Heart left ventricle (tissue), 16 donors: Measurements from ENCODE around the gene TLK1. TPM values are rescaled to one million over a fixed set of nuclear protein-coding genes. Genes with fewer than 3 reads are reported as not detected.

Experiments used
- ATAC-seq, 4 donors: fragments of 200-7000 bp; cut with Tn5 transposase; one replicate each; pipeline ENCODE4 v1.9.1; 2020 to 2022; ENCODE audit warnings: moderate library complexity in 4 of 4, mild to moderate bottlenecking in 3 of 4, moderate number of reproducible peaks in 1 of 4
- DNase-seq, 5 donors: peaks; one replicate each; pipeline ENCODE4 v3.0.0-alpha.2; 2020
- H3K27ac ChIP-seq, 12 donors: fragments of 200-600 bp; sonication (generic) in 4 of 12; one replicate each; pipeline versions ENCODE4 v1.5.0 to v1.8.0; 2016 to 2022; ENCODE audit warnings: mild to moderate bottlenecking in 2 of 12
- H3K27me3 ChIP-seq, 9 donors: fragments of 200-600 bp; sonication (generic) in 2 of 9; one replicate each; pipeline versions ENCODE4 v1.5.1 to v1.8.0; 2016 to 2022; ENCODE audit warnings: mild to moderate bottlenecking in 3 of 9
- H3K36me3 ChIP-seq, 9 donors: fragments of 200-600 bp; sonication (generic) in 2 of 9; one replicate each; pipeline versions ENCODE4 v1.5.0 to v1.8.0; 2018 to 2022; ENCODE audit warnings: mild to moderate bottlenecking in 2 of 9
- H3K4me1 ChIP-seq, 12 donors: fragments of 200-600 bp; sonication (generic) in 4 of 12; one replicate each; pipeline versions ENCODE4 v1.5.0 to v1.8.0; 2016 to 2022; ENCODE audit warnings: mild to moderate bottlenecking in 3 of 12
- H3K4me3 ChIP-seq, 12 donors: fragments of 200-600 bp; sonication (generic) in 4 of 12; one replicate each; pipeline versions ENCODE4 v1.5.0 to v1.8.0; 2017 to 2022; ENCODE audit warnings: mild to moderate bottlenecking in 9 of 12, moderate library complexity in 4 of 12
- H3K9me3 ChIP-seq, 12 donors: fragments of 200-600 bp; sonication (generic) in 4 of 12; one replicate each; pipeline versions ENCODE4 v1.5.0 to v1.8.0; 2016 to 2022; ENCODE audit warnings: mild to moderate bottlenecking in 1 of 12
- POLR2A ChIP-seq, 2 donors: fragments of 450-650 bp; IDR thresholded peaks; one replicate each; pipeline ENCODE4 v1.6.1; 2017; ENCODE audit warnings: antibody characterized with exemption in 2 of 2, mild to moderate bottlenecking in 2 of 2, moderate library complexity in 2 of 2
- WGBS, 4 donors: extraction: QIAGEN DNeasy Blood & Tissue Kit in 2 of 4; methylation state at CpG; one replicate each; pipeline versions ENCODE4 v1.1.5 to v1.1.7; 2013 to 2018; 5-methylcytosine and 5-hydroxymethylcytosine counted together
- intact Hi-C, 10 donors: fragments of 100-400 bp; cut with DNase I; formaldehyde crosslinking; loops; one replicate each; pipeline versions ENCODE4 v1.11.1 to v1.14.2; 2022
- polyA plus RNA-seq, 2 donors: library from polyadenylated mRNA; stranded (reverse); fragments of 200-250 nt; gene quantifications; one replicate each; pipeline ENCODE4 v1.2.3, GENCODE V29; 2013
- total RNA-seq, 9 donors: library from RNA; depleted of rRNA in 2 of 9; stranded (reverse); fragments of >200 nt in 2 of 9; fragmentation: NEBNext Ultra II Directional in 3 of 9; extraction: Animal tissue kit (Norgen Biotek cat#: 25700) in 3 of 9; gene quantifications; one replicate each; pipeline versions ENCODE4 v1.1.0 to v1.2.4, GENCODE V29; 2016 to 2023
- TF ChIP-seq, protein P1 (sequence below), 12 donors: fragments of 200-600 bp; sonication (generic) in 4 of 12; IDR thresholded peaks; one replicate each; pipeline versions ENCODE4 v1.5.0 to v1.8.0; 2018 to 2022; ENCODE audit warnings: antibody characterized with exemption in 12 of 12, mild to moderate bottlenecking in 5 of 12
- donor health status: ischemic (EF 13 %, LVEDD 7.1; RV severe dilation, severe dysfunction).
- donor health status: healthy with polysubstance abuse.
- donor health status: DM: no; HTN: yes; CAD: no.
- donor health status: DM: no; HTN: no; CAD: no.
- donor health status: ischemic (EF 25% LVEDD 6.9; RV normal size, moderate dysfunction).
- donor health status: ischemic (EF 25% LVEDD 5.7; RV mildly dilated, moderate dysfunction).
- donor health status: healthy.
- donor health status: DM: yes; HTN: yes; CAD: no.
- donor health status: ischemic (EF 35%, LVEDD 5.7; RV mildly dilated, moderate dysfunction).
- donor health status: nonischemic (EF 11% LVEDD 7.7; RV severe dilation, severe dysfunction).
- donor health status: DM: yes; HTN: yes; CAD: no.
- donor health status: PGD.
- donor health status: ischemic (EF 29% LVEDD 5.4; RV normal size, mild dysfunction).
- donor health status: nonischemic (EF 23%, LVEDD 6.1; RV moderate dilation, normal function).

TLK1 gene
- total and polyA plus RNA-seq, 11 donors, result 7.2 to 41.4 (median 26.8) TPM

- H3K4me3 ChIP-seq, result no peak overlapping the region
- H3K27ac ChIP-seq, result no peak overlapping the region
- peaks cover 0 to 79% (median 54%) of the 10 kb centered on the region in 9 donors for H3K36me3 ChIP-seq
- H3K4me1 ChIP-seq, result no peaks in the 10 kb centered on the region
- intact Hi-C loops, result no loop called here
- H3K9me3 ChIP-seq, result no peaks in the 10 kb centered on the region
- WGBS, 4 donors, result 91 to 97% (median 92%) methylated on average over 2 of the region's 2 CpGs
- DNase-seq (no peak), ATAC-seq (no peak)
- H3K27me3 ChIP-seq, result no peaks in the 10 kb centered on the region
- TF ChIP-seq, protein P1, sequence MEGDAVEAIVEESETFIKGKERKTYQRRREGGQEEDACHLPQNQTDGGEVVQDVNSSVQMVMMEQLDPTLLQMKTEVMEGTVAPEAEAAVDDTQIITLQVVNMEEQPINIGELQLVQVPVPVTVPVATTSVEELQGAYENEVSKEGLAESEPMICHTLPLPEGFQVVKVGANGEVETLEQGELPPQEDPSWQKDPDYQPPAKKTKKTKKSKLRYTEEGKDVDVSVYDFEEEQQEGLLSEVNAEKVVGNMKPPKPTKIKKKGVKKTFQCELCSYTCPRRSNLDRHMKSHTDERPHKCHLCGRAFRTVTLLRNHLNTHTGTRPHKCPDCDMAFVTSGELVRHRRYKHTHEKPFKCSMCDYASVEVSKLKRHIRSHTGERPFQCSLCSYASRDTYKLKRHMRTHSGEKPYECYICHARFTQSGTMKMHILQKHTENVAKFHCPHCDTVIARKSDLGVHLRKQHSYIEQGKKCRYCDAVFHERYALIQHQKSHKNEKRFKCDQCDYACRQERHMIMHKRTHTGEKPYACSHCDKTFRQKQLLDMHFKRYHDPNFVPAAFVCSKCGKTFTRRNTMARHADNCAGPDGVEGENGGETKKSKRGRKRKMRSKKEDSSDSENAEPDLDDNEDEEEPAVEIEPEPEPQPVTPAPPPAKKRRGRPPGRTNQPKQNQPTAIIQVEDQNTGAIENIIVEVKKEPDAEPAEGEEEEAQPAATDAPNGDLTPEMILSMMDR (IDR thresholded peaks at IDR 0.05), result no peak
- TF ChIP-seq POLR2A (IDR thresholded peaks at IDR 0.05), result no peak
These were observed 155.9 kb downstream of the TLK1 start for GRCh38 chr2:171004833-171005232.

DNA sequence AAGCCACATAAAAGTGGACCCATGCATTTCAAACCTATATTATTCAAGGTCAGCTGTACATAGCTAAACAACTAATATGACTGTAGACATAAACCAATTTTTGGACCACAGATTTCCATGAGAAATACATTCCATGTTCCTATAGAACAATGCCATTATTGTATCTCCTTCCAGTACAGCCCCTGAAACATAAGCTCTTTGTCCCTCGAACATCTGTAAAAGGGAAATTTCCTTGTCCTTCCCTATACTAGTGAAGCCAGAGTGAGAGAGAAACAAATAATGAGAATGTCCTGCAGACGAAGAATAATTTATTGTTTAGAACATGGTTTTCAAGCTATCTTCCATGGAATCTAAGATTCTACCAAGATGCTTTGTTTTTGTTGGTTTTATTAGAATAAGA, 156.3 kb downstream of the TLK1 start:
- WGBS, 4 donors, result 88 to 92% (median 89%) methylated on average over 2 of the region's 2 CpGs
- intact Hi-C loops, result no loop called here
- ATAC-seq, result no peak
- no peaks in the 10 kb centered on the region for H3K27me3 ChIP-seq
- no peak overlapping the region for H3K27ac ChIP-seq
- no peak for TF ChIP-seq POLR2A (IDR thresholded peaks at IDR 0.05)
- TF ChIP-seq, protein P1 (IDR thresholded peaks at IDR 0.05), result no peak
- H3K4me3 ChIP-seq, result no peak overlapping the region
- no peaks in the 10 kb centered on the region for H3K9me3 ChIP-seq
- no peak for DNase-seq
- peaks cover 0 to 74% (median 57%) of the 10 kb centered on the region in 9 donors for H3K36me3 ChIP-seq
- H3K4me1 ChIP-seq, result no peaks in the 10 kb centered on the region

GRCh38 chr2:170999654-171000053, 161.0 kb downstream of the TLK1 start:
- TF ChIP-seq, protein P1 (IDR thresholded peaks at IDR 0.05), result no peak
- no peak for TF ChIP-seq POLR2A (IDR thresholded peaks at IDR 0.05)
- DNase-seq (no peak), ATAC-seq (no peak)
- Histone ChIP-seq H3K27me3 (no peaks in the 10 kb centered on the region), H3K9me3 (no peaks in the 10 kb centered on the region), H3K27ac (no peak overlapping the region), H3K4me3 (no peak overlapping the region), H3K36me3 (peaks cover 0 to 74% (median 56%) of the 10 kb centered on the region in 9 donors), H3K4me1 (no peaks in the 10 kb centered on the region)
- intact Hi-C loops, result loop anchor here in 1 of 10 donors (10.0 kb wide), 1 partner anchor 45 kb away; no protein-coding TSS in a partner anchor
- 91 to 97% (median 97%) methylated on average over 6 of the region's 6 CpGs for WGBS, 4 donors

GRCh38 chr2:170997893-170998597, 162.6 kb downstream of the TLK1 start:
- no peaks in the 10 kb centered on the region for H3K4me1 ChIP-seq
- WGBS, 4 donors, result 64 to 74% (median 72%) methylated on average over 5 of the region's 5 CpGs
- TF ChIP-seq, protein P1 (IDR thresholded peaks at IDR 0.05), result no peak
- no peak for TF ChIP-seq POLR2A (IDR thresholded peaks at IDR 0.05)
- H3K4me3 ChIP-seq, result no peak overlapping the region
- no peak for ATAC-seq
- no peak overlapping the region for H3K27ac ChIP-seq
- no peaks in the 10 kb centered on the region for H3K9me3 ChIP-seq
- H3K27me3 ChIP-seq, result no peaks in the 10 kb centered on the region
- intact Hi-C loops, result loop anchor here in 1 of 10 donors (10.0 kb wide), 1 partner anchor 47 kb away; no protein-coding TSS in a partner anchor
- H3K36me3 ChIP-seq, result peaks cover 0 to 73% (median 55%) of the 10 kb centered on the region in 9 donors
- no peak for DNase-seq
